ENCODE measurements around the gene TYW1.
"Not testable (repeated sequence)": the region's sequence is repeated elsewhere in the genome, so short reads cannot be mapped to it uniquely, and the experiment has no call there.

GRCh38 chr7:67076120-67076519 is 79.5 kb downstream of the TYW1 start:
- TF ChIP-seq CTCF, EP300, POLR2A (IDR thresholded peaks at IDR 0.05): not testable (repeated sequence)
